ENCODE data around the gene HEG1.

- TF ChIP-seq GABPA (IDR thresholded peaks at IDR 0.05; ENCODE audit: borderline replicate concordance, insufficient read depth, low read length) (no peak), CREB1 (IDR thresholded peaks at IDR 0.05) (no peak), CEBPB (IDR thresholded peaks at IDR 0.05; ENCODE audit: low read depth, low read length) (no peak)
Measured at GRCh38 chr3:124965413-124965812, 90.4 kb downstream of the HEG1 start.

Data from H1 (cell line).